Spleen (tissue), 11 donors: Measurements from ENCODE around the gene MT1G. TPM values are rescaled to one million over a fixed set of nuclear protein-coding genes. Genes with fewer than 3 reads are reported as not detected.
A peak's percentile ranks its signal among the peaks of the same experiment; 100 is the strongest.

Experiments used
- DNase-seq: peaks from one replicate; pipeline ENCODE4 v3.0.0-alpha.2; 2020
- H3K27ac ChIP-seq, 8 donors: fragments of 200-600 bp; sonication (generic) in 7 of 8; 1 replicate in 4 of 8; 2 replicates in 4 of 8; pipeline versions ENCODE4 v1.5.0 to v1.8.0; 2016 to 2021; ENCODE audit warnings: inconsistent platforms in 4 of 8, mild to moderate bottlenecking in 4 of 8, moderate library complexity in 1 of 8
- H3K27me3 ChIP-seq, 7 donors: fragments of 200-600 bp; sonication (generic) in 6 of 7; replicated peaks in 1 of 7; 1 replicate in 4 of 7; 2 replicates in 3 of 7; pipeline versions ENCODE4 v1.5.0 to v1.8.0; 2016 to 2021; ENCODE audit warnings: inconsistent platforms in 3 of 7, mild to moderate bottlenecking in 1 of 7
- H3K36me3 ChIP-seq, 6 donors: fragments of 200-600 bp; sonication (generic) in 5 of 6; 1 replicate in 4 of 6; 2 replicates in 2 of 6; pipeline versions ENCODE4 v1.5.0 to v1.8.0; 2016 to 2021; ENCODE audit warnings: inconsistent platforms in 2 of 6
- H3K4me1 ChIP-seq, 6 donors: fragments of 200-600 bp; sonication (generic) in 5 of 6; 1 replicate in 3 of 6; 2 replicates in 3 of 6; pipeline versions ENCODE4 v1.5.0 to v1.8.0; 2016 to 2021; ENCODE audit warnings: inconsistent platforms in 3 of 6
- H3K4me3 ChIP-seq, 8 donors: fragments of 200-600 bp; sonication (generic) in 7 of 8; 1 replicate in 4 of 8; 2 replicates in 4 of 8; pipeline versions ENCODE4 v1.5.0 to v1.8.0; 2016 to 2021; ENCODE audit warnings: inconsistent platforms in 4 of 8, mild to moderate bottlenecking in 4 of 8, moderate library complexity in 2 of 8
- H3K9me3 ChIP-seq, 8 donors: fragments of 200-600 bp; sonication (generic) in 7 of 8; 1 replicate in 4 of 8; 2 replicates in 4 of 8; pipeline versions ENCODE4 v1.5.0 to v1.8.0; 2016 to 2021; ENCODE audit warnings: inconsistent platforms in 4 of 8
- CTCF ChIP-seq, 11 experiments: fragments of 200-600 bp in 7 of 11; fragments of 450-650 bp in 4 of 11; sonication (generic) in 4 of 11; IDR thresholded peaks in 8 of 11; conservative IDR thresholded peaks in 3 of 11; 1 replicate in 7 of 11; 2 replicates in 4 of 11; pipeline versions ENCODE4 v1.4.0 to v1.8.0; 2016 to 2021; ENCODE audit warnings: antibody characterized with exemption in 11 of 11, inconsistent platforms in 4 of 11, mild to moderate bottlenecking in 1 of 11
- POLR2A ChIP-seq, 3 donors: fragments of 450-650 bp; IDR thresholded peaks; one replicate each; pipeline ENCODE4 v1.5.1; 2017; ENCODE audit warnings: antibody characterized with exemption in 3 of 3, mild to moderate bottlenecking in 1 of 3
- POLR2AphosphoS5 ChIP-seq, 3 donors: sonication (generic); formaldehyde crosslinking; IDR thresholded peaks; one replicate each; pipeline ENCODE4 v1.5.1; 2017; ENCODE audit warnings: antibody characterized with exemption in 3 of 3
- WGBS, 5 donors: extraction: QIAGEN DNeasy Blood & Tissue Kit in 3 of 5; methylation state at CpG; one replicate each; pipeline versions ENCODE4 v1.1.5 to v1.1.7; 2013 to 2018; 5-methylcytosine and 5-hydroxymethylcytosine counted together
- intact Hi-C: fragments of 100-400 bp; cut with DNase I; formaldehyde crosslinking; loops from one replicate; pipeline ENCODE4 v1.15.0; 2023; ENCODE audit warnings: low total_unique reads
- polyA plus RNA-seq, 3 donors: library from polyadenylated mRNA; stranded (reverse); fragments of 200-250 nt; gene quantifications; one replicate each; pipeline ENCODE4 v1.2.1, GENCODE V29; 2013
- total RNA-seq, 7 donors: library from RNA; depleted of rRNA in 3 of 7; stranded (reverse); fragments of >200 nt in 3 of 7; fragmentation: NEBNext Ultra II Directional in 4 of 7; extraction: Animal tissue kit (Norgen Biotek cat#: 25700) in 4 of 7; gene quantifications; one replicate each; pipeline versions ENCODE4 v1.1.0 to v1.2.1, GENCODE V29; 2016 to 2021
- donor health status: healthy with polysubstance abuse.
- donor health status: DM: no; HTN: no; CAD: no; lungs with moderate emphysema.
- donor health status: DM: no; HTN: no; CAD: no.
- donor health status: Bipolar disorder and iron deficiency.
- donor health status: healthy.
- donor health status: DM: no; HTN: no; CAD: no.
- donor health status: DM: yes; HTN: yes; CAD: no.

The MT1G gene
- total and polyA plus RNA-seq, 10 donors = 1.1 to 12.2 (median 3.9) TPM; not detected in 5

DNA sequence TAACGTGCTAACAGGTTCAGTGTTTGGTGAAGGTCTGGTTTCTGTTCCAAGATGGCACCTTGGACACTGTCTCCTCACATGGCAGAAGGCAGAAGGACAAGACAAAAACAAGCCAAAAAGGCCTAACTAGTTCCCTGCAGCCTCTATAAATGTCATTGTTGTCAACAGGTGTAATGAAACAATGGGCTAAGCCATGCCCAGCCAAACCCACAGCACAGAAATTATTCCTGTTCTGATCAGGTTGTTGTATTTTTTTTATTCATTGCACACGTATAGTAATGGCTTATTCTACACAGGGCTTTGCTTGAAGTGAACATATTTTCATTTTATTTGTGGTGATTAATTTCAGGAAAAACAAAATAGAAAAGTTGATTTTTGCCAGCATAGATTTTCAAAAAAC lies 45.9 kb upstream of the MT1G start:
- no peaks in the 10 kb centered on the region for H3K36me3 ChIP-seq
- 88 to 98% (median 91%) methylated on average over 2 of the region's 2 CpGs for WGBS, 5 donors
- peaks cover 0 to 18% (median 6%) of the 10 kb centered on the region in 6 donors for H3K4me1 ChIP-seq
- DNase-seq = no peak
- no peak overlapping the region for H3K27ac ChIP-seq
- TF ChIP-seq CTCF (IDR thresholded peaks at IDR 0.05 in 8 of 11, conservative IDR thresholded peaks at IDR 0.05 in 3 of 11) = no peak
- no peak for TF ChIP-seq POLR2A (IDR thresholded peaks at IDR 0.05)
- TF ChIP-seq POLR2AphosphoS5 (IDR thresholded peaks at IDR 0.05) = no peak
- intact Hi-C loops = no loop called here
- no peak overlapping the region for H3K4me3 ChIP-seq
- no peaks in the 10 kb centered on the region for H3K9me3 ChIP-seq
- no peaks in the 10 kb centered on the region for H3K27me3 ChIP-seq

DNA sequence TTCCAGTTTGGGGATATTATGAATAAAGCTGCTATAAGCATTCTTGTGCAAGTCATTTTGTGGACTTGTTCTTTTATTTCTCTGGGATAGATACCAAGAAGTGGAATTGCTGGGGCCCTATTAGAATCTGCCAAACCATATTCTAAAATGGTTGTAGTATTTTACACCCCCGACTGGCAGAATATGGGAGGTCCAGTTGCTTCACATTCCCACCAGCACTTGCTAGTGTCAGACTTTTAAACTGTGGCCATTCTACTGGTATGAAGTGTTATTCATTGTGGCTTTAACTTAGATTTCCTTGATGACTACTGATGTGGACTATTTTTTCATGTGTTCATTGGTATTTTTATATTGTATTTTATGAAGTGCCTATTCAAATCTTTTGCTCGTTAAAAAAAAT lies 44.0 kb upstream of the MT1G start:
- Histone ChIP-seq H3K27ac (no peak overlapping the region), H3K27me3 (no peaks in the 10 kb centered on the region), H3K4me3 (no peak overlapping the region), H3K4me1 (peaks cover 0 to 28% (median 8%) of the 10 kb centered on the region in 6 donors), H3K9me3 (no peaks in the 10 kb centered on the region), H3K36me3 (no peaks in the 10 kb centered on the region)
- 89 to 94% (median 91%) methylated on average over 2 of the region's 2 CpGs for WGBS, 5 donors
- intact Hi-C loops = no loop called here
- DNase-seq = no peak
- TF ChIP-seq POLR2A (IDR thresholded peaks at IDR 0.05) = no peak
- TF ChIP-seq POLR2AphosphoS5 (IDR thresholded peaks at IDR 0.05) = no peak
- no peak for TF ChIP-seq CTCF (IDR thresholded peaks at IDR 0.05 in 8 of 11, conservative IDR thresholded peaks at IDR 0.05 in 3 of 11)

- TF ChIP-seq CTCF (IDR thresholded peaks at IDR 0.05 in 8 of 11, conservative IDR thresholded peaks at IDR 0.05 in 3 of 11) = no peak
- DNase-seq = no peak
- Histone ChIP-seq H3K9me3 (no peaks in the 10 kb centered on the region), H3K27me3 (no peaks in the 10 kb centered on the region), H3K36me3 (no peaks in the 10 kb centered on the region), H3K4me1 (peaks cover 0 to 28% (median 8%) of the 10 kb centered on the region in 6 donors), H3K4me3 (peak overlapping the region in 2 of 8 donors; percentile 27 to 52), H3K27ac (peak overlapping the region in 3 of 8 donors; percentile 70 to 78 (median 71))
- 68 to 86% (median 80%) methylated on average over 3 of the region's 3 CpGs for WGBS, 5 donors
- intact Hi-C loops = no loop called here
These were observed 42.4 kb upstream of the MT1G start for GRCh38 chr16:56710181-56710737.

DNA sequence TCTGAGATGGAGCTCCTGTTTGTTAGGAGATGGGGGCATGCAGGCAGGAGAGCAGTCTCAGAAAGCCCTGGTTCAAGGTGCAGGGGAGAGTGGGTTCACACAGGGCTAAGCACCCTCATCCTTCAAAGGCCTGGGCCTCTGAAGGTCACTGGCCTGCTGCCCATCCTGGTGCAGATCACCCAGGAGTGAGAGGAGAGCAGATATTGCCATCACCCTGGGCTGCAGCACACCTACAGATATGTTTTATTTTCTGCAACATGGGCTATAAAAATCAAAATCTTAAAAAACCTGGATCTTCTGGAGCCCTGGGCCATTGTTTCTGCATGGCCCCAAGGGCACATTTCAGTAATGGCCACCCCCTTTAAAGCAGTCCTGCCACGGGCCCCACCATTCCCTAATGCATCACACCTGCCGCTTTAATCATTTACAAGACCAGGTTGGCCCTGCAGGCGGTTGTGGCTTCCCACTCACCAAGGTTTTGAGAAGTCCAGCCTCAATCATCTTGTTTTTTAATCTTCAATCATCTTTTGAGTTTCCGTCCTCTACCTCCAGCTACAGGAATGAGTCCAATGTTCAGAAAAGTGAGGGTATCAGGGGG lies 41.7 kb upstream of the MT1G start:
- intact Hi-C loops = no loop called here
- no peaks in the 10 kb centered on the region for H3K36me3 ChIP-seq
- H3K9me3 ChIP-seq = no peaks in the 10 kb centered on the region
- 82 to 86% (median 86%) methylated on average over 4 of the region's 4 CpGs for WGBS, 5 donors
- no peak for DNase-seq
- H3K27me3 ChIP-seq = no peaks in the 10 kb centered on the region
- H3K27ac ChIP-seq = peak overlapping the region in 6 of 8 donors; percentile 19 to 78 (median 66)
- no peak for TF ChIP-seq POLR2A (IDR thresholded peaks at IDR 0.05)
- TF ChIP-seq CTCF (IDR thresholded peaks at IDR 0.05 in 8 of 11, conservative IDR thresholded peaks at IDR 0.05 in 3 of 11) = no peak
- no peak for TF ChIP-seq POLR2AphosphoS5 (IDR thresholded peaks at IDR 0.05)
- H3K4me3 ChIP-seq = peak overlapping the region in 4 of 8 donors; percentile 8 to 52 (median 28)
- H3K4me1 ChIP-seq = peaks cover 0 to 28% (median 8%) of the 10 kb centered on the region in 6 donors
